ENCODE results near the gene PNPLA2.

PNPLA2 gene

DNA sequence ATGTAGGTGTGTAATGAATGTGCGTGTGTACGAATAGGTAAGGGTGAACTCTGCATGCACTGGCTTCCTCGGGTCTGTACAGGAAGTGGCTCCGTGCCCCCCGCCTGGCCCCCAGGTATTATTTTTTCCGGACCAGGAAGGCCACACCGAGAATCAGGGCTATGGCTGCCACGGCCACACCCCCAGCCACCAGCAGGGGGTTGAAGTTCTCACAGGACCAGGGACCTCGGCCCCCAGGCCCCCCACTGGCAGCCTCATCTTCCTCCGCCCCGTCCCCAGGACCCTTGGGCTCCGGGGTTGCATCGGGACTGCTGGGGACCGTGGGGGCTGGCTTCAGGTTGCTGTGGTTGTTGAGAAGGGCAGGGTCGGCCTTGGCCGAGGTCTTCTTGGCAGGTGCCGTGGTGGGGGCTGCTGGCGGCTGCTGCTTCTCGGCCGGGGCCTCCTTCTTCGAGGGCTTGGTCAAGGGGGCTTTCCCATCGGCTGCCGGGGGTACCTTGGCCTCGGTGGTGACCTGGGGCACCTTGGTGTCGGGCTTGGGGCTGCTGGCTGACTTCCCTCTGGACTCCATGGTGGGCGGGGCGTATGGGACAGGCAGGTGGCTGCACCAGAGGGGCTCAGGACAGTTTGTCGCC, 30.6 kb upstream of the PNPLA2 start:
- peaks cover 37% of the 10 kb centered on the region for H3K36me3 ChIP-seq (ENCODE audit: insufficient read depth, insufficient read length, low read length)
- no peaks in the 10 kb centered on the region for H3K27me3 ChIP-seq (ENCODE audit: insufficient read depth, insufficient read length)
- H3K4me1 ChIP-seq (ENCODE audit: insufficient read depth, insufficient read length): peaks cover 39% of the 10 kb centered on the region
- H3K4me3 ChIP-seq (ENCODE audit: insufficient read length, low read depth): no peak overlapping the region
- no peak for TF ChIP-seq SUZ12 (IDR thresholded peaks at IDR 0.05; ENCODE audit: extremely low read depth, insufficient read depth, insufficient read length)
- no peak for TF ChIP-seq ZNF274 (IDR thresholded peaks at IDR 0.05; ENCODE audit: low read depth, low read length)
- no peak for TF ChIP-seq YY1 (IDR thresholded peaks at IDR 0.05; ENCODE audit: insufficient read depth, insufficient read length)
- H3K9ac ChIP-seq (ENCODE audit: insufficient read length, low read depth): no peak overlapping the region
- no peak for DNase-seq (ENCODE audit: low read depth, low spot score)
- no peaks in the 10 kb centered on the region for H3K9me3 ChIP-seq (ENCODE audit: insufficient read depth, low read length)

DNA sequence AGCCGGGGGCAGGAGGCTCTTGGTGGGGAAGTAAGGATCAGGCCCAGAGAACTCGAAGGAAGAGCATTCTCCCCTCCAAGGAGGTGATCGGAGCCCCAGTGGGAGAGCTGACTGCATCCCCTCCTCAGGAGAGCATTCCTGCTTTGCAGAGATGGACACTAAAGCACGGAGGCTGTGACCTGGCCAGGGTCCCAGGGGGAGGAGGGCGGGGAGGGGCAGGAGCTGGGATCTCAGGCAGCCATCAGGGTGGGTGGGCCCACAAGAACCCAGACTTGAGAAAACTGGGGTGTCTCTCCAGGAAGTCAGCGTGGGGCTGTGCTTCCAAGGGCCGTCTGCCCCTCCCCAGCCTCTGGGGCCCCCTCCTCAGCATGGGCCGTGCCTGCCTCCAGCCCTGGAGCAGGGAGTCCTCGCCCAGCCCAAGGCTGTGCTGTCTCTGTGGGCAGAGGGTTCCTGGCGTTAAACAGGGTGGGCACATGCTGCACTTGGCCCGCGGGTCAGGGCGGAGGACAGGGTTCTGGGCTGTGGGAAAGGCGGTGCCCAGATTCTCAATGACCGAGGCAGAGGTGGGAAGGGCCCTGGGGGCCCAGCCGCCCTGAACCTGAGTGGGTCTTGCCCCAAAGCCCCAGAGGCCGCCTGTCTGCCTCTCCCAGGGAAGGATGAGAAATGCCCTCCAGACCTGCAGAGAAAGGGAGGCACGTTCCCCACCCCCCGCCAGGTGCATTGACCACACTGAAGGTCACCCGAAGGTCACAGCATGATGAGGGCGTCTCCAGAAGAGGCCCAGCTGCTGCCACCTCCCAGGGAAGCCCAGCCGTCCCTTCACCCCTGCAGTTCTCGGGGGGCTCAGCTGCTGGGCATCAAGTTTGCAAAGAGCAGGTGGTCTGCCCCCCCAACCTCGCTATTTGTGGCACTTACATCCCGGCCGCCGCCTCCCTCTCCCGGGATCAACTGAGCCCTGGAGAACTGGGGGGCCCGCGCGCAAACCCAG, 29.5 kb upstream of the PNPLA2 start:
- TF ChIP-seq YY1 (IDR thresholded peaks at IDR 0.05; ENCODE audit: insufficient read depth, insufficient read length) (no peak), ZNF274 (IDR thresholded peaks at IDR 0.05; ENCODE audit: low read depth, low read length) (no peak)
- Histone ChIP-seq H3K9ac (ENCODE audit: insufficient read length, low read depth) (peak overlapping the region; percentile 50), H3K27me3 (ENCODE audit: insufficient read depth, insufficient read length) (no peaks in the 10 kb centered on the region), H3K4me3 (ENCODE audit: insufficient read length, low read depth) (no peak overlapping the region), H3K9me3 (ENCODE audit: insufficient read depth, low read length) (no peaks in the 10 kb centered on the region), H3K36me3 (ENCODE audit: insufficient read depth, insufficient read length, low read length) (peaks cover 48% of the 10 kb centered on the region), H3K4me1 (ENCODE audit: insufficient read depth, insufficient read length) (peaks cover 41% of the 10 kb centered on the region)
- DNase-seq (ENCODE audit: low read depth, low spot score): no peak

DNA sequence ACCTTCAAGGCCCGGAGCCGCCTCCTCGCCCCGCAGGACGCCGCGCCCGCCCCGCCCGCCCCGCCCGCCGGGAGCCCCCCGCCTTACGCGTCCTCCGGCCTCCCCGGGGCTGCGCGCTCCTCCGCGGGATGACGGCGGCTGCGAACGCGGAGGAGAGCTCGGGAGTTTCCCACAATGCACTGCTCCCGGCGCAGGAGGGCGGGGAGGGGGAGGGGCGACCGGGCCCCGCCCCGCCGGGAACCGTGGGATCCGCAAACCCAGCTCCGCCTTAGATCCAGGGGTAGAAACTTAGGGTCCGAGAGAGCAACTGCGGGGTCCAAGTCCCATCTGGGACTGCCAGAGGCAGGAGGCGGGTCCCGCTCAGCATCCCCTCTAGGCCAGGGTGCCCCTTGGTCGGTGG, 28.8 kb upstream of the PNPLA2 start, which contains the start of gene CEND1:
CEND1 (minus strand) TSS at position 148 of the 400 bp plus-strand sequence. CDS start 1,514 bp downstream, outside the sequence.
- DNase-seq (ENCODE audit: low read depth, low spot score): no peak
- Histone ChIP-seq H3K9me3 (ENCODE audit: insufficient read depth, low read length) (no peaks in the 10 kb centered on the region), H3K27me3 (ENCODE audit: insufficient read depth, insufficient read length) (no peaks in the 10 kb centered on the region), H3K9ac (ENCODE audit: insufficient read length, low read depth) (peak within 1 kb of the TSS; percentile 76), H3K36me3 (ENCODE audit: insufficient read depth, insufficient read length, low read length) (peaks cover 51% of the 10 kb centered on the region), H3K4me3 (ENCODE audit: insufficient read length, low read depth) (no peak within 1 kb of the TSS), H3K4me1 (ENCODE audit: insufficient read depth, insufficient read length) (peaks cover 47% of the 10 kb centered on the region)
- no peak for TF ChIP-seq ZNF274 (IDR thresholded peaks at IDR 0.05; ENCODE audit: low read depth, low read length)
- TF ChIP-seq SUZ12 (IDR thresholded peaks at IDR 0.05; ENCODE audit: extremely low read depth, insufficient read depth, insufficient read length): no peak
- TF ChIP-seq YY1 (IDR thresholded peaks at IDR 0.05; ENCODE audit: insufficient read depth, insufficient read length): no peak

DNA sequence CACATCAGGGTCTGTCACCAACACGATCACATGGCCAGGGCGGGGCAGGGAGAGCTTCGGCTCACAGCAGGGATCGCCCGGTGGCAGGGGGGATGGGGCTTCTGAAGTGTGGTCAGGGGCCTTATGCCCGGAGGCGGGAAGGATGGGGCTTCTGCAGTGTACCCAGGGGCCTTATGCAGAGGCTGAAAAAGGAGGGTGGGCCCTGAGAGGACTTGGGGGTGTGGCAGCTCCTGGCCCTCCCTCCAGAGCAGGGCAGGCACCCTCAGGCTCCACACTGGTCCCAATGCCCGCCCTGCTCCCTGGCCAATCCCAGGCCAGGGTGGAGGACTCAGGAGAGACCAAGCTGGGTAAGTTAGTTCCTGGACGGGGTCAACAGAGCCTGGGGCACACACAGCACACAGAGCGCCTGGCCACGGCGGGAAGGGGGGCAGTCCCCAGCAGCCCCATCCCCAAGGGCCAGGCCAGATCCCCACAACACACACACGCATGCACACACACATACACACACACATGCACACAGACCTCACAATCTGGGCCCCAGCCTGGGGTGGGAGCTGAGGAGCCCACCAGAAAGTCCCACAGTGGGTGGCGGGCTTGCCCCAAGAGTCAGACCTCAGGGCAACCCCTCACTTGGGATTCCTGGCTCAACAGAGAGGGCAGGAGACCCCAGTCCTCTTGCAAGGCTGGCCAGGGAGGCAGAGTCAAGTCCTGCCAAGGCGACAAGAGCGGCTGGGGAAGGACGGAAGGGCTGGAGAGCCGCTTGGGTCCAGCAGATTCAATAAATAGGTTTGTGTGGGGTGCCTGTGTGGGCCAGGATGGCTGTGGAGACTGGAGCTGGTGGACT, 27.8 kb upstream of the PNPLA2 start:
- H3K36me3 ChIP-seq (ENCODE audit: insufficient read depth, insufficient read length, low read length): peaks cover 48% of the 10 kb centered on the region
- H3K4me3 ChIP-seq (ENCODE audit: insufficient read length, low read depth): no peak overlapping the region
- TF ChIP-seq ZNF274 (IDR thresholded peaks at IDR 0.05; ENCODE audit: low read depth, low read length): no peak
- no peak for TF ChIP-seq SUZ12 (IDR thresholded peaks at IDR 0.05; ENCODE audit: extremely low read depth, insufficient read depth, insufficient read length)
- TF ChIP-seq YY1 (IDR thresholded peaks at IDR 0.05; ENCODE audit: insufficient read depth, insufficient read length): no peak
- peaks cover 56% of the 10 kb centered on the region for H3K4me1 ChIP-seq (ENCODE audit: insufficient read depth, insufficient read length)
- no peaks in the 10 kb centered on the region for H3K27me3 ChIP-seq (ENCODE audit: insufficient read depth, insufficient read length)
- DNase-seq (ENCODE audit: low read depth, low spot score): no peak
- H3K9me3 ChIP-seq (ENCODE audit: insufficient read depth, low read length): no peaks in the 10 kb centered on the region
- H3K9ac ChIP-seq (ENCODE audit: insufficient read length, low read depth): peak overlapping the region; percentile 76

DNA sequence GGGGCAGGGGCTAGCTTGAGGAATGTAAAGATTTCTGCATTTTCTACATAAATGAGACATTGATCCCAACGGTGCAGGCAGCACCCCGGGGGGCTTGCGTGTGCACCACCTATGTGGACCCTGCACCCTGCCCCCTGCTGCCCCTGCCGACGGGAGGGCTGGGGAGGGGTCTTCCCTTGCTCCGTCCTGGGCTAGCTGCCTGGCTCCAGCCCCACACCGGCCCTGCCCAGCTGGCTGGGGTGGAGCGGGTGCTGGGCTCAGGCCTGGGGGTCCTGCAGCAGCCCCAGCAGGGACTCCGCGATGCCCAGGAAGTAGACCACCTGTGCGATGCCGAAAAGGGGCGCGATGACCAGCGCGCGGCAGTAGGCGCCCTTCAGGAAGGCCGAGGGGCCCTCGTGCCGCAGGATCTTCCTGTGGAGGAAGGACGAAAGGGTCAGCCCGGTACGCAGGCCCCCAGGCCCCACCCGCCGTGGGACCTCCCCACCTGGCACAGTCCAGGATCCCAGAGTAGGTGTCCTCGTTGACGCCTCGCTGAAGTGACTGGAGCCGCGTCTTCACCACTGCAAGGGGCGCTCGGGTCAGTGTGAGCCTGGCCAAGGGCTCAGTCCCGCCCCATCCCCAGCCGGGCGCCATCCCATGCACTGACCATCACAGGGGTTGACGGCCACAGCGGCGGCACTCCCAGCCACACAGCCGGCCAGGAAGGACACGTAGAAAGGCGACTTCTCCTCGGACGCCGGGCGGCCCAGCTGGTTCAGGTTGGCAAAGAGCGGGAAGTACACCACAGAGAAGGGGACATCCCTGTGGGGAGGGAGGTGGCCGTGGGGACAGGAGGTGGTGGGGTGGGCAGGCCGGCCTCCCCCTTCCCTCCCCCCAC, 26.8 kb upstream of the PNPLA2 start:
- Histone ChIP-seq H3K27me3 (ENCODE audit: insufficient read depth, insufficient read length) (no peaks in the 10 kb centered on the region), H3K9ac (ENCODE audit: insufficient read length, low read depth) (no peak overlapping the region), H3K4me3 (ENCODE audit: insufficient read length, low read depth) (no peak overlapping the region), H3K36me3 (ENCODE audit: insufficient read depth, insufficient read length, low read length) (peaks cover 42% of the 10 kb centered on the region), H3K9me3 (ENCODE audit: insufficient read depth, low read length) (no peaks in the 10 kb centered on the region), H3K4me1 (ENCODE audit: insufficient read depth, insufficient read length) (peaks cover 59% of the 10 kb centered on the region)
- no peak for DNase-seq (ENCODE audit: low read depth, low spot score)
- TF ChIP-seq SUZ12 (IDR thresholded peaks at IDR 0.05; ENCODE audit: extremely low read depth, insufficient read depth, insufficient read length): no peak
- TF ChIP-seq ZNF274 (IDR thresholded peaks at IDR 0.05; ENCODE audit: low read depth, low read length): no peak
- no peak for TF ChIP-seq YY1 (IDR thresholded peaks at IDR 0.05; ENCODE audit: insufficient read depth, insufficient read length)

- DNase-seq (ENCODE audit: low read depth, low spot score): no peak
- peaks cover 39% of the 10 kb centered on the region for H3K36me3 ChIP-seq (ENCODE audit: insufficient read depth, insufficient read length, low read length)
- no peaks in the 10 kb centered on the region for H3K9me3 ChIP-seq (ENCODE audit: insufficient read depth, low read length)
- no peak for TF ChIP-seq SUZ12 (IDR thresholded peaks at IDR 0.05; ENCODE audit: extremely low read depth, insufficient read depth, insufficient read length)
- no peak for TF ChIP-seq ZNF274 (IDR thresholded peaks at IDR 0.05; ENCODE audit: low read depth, low read length)
- TF ChIP-seq YY1 (IDR thresholded peaks at IDR 0.05; ENCODE audit: insufficient read depth, insufficient read length): no peak
- no peaks in the 10 kb centered on the region for H3K27me3 ChIP-seq (ENCODE audit: insufficient read depth, insufficient read length)
- no peak overlapping the region for H3K4me3 ChIP-seq (ENCODE audit: insufficient read length, low read depth)
- no peak overlapping the region for H3K9ac ChIP-seq (ENCODE audit: insufficient read length, low read depth)
- peaks cover 58% of the 10 kb centered on the region for H3K4me1 ChIP-seq (ENCODE audit: insufficient read depth, insufficient read length)
Measured at GRCh38 chr11:792535-792821, 26.2 kb upstream of the PNPLA2 start.

Measured in NT2/D1 (cell line).